ENCODE results near the gene NSF. TPM values are rescaled to one million over a fixed set of nuclear protein-coding genes. Genes with fewer than 3 reads are reported as not detected.
A peak's percentile ranks its signal among the peaks of the same experiment; 100 is the strongest.

Gene NSF
- total RNA-seq, 1 donor from 2014 or later = 13.3 TPM

DNA sequence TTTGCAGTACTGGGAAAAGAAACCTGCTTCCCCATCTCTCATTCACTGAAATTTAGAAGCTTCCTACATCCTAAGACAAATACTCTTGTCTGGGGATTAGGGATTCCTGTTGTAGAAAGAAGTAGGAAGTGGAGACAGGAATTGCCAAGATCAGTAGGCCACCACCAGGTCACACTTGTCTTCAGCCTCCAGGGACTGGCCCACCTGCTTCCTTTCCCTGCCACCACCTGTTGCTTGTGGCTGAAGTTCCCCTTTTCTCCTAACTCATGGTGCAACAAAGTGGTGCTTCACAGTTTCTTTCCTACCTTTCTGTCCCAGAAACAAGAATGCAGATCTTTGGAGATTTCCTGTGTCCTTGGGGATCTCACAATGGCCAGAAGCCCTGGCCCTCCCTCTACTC, 145.6 kb downstream of the NSF start:
- TF ChIP-seq CTCF (conservative IDR thresholded peaks at IDR 0.05; ENCODE audit: low read depth, low read length) = no peak
- no peak overlapping the region for H3K4me3 ChIP-seq (ENCODE audit: low read depth, low read length)
- no peak for DNase-seq (ENCODE audit: low read depth)

DNA sequence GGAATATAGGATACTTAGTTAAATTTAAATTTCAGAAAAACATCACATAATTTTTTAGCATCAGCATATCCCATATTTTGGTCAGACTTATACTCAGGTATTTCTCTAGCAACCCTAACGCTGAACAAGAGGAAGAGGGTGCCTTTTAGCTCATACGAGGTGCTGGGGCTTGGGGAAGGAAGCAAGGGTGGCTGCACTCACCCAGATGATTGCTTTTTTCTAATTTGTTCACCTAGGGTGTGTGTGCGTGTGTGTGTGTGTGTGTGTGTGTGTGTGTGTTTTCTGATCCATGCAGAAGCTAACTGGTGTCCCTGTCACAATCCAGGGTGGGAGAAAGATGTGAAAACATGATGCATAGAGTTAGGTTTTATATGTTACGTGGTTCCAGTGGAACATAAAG, 146.9 kb downstream of the NSF start:
- no peak for TF ChIP-seq CTCF (conservative IDR thresholded peaks at IDR 0.05; ENCODE audit: low read depth, low read length)
- no peak overlapping the region for H3K4me3 ChIP-seq (ENCODE audit: low read depth, low read length)
- no peak for DNase-seq (ENCODE audit: low read depth)

DNA sequence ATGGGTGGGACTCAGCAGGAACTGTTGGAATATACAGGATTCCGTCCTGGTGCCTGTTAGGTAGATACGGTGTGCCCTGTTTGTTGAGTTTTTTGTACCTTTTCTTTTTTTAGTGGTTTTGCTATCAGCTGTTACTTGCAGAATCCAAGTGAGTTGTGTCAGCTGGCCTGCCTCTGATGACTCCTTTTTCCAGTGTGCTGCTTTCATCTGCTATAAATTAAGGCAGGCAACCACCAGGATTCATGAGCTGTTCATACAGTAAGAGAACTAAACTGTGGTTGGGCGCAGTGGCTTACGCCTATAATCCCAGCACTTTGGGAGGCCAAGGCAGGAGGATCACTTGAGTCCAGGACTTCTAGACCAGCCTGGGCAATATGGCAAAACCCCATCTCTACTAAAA, 148.1 kb downstream of the NSF start:
- no peak for DNase-seq (ENCODE audit: low read depth)
- no peak for TF ChIP-seq CTCF (conservative IDR thresholded peaks at IDR 0.05; ENCODE audit: low read depth, low read length)
- H3K4me3 ChIP-seq (ENCODE audit: low read depth, low read length) = no peak overlapping the region

DNA sequence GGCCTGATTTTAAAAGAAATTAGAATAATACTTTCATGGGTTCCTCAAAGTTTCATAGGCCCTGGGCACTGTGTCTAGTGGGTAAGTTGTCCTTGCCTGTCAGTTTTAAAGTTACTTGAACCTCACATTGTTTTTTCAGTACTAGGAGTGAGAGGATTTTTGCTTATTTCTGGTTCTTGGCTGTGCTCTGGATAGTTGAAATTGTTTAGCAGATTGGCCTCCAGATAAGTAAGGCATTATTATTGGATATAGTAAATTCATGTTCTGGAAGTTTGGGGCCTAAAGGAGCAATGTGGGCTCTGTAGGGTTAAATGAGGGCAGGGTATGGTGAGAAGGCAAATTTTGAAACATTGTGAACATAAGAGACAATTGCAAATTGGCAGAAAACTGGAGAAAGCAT, 149.5 kb downstream of the NSF start:
- no peak for TF ChIP-seq CTCF (conservative IDR thresholded peaks at IDR 0.05; ENCODE audit: low read depth, low read length)
- no peak for DNase-seq (ENCODE audit: low read depth)
- no peak overlapping the region for H3K4me3 ChIP-seq (ENCODE audit: low read depth, low read length)

GRCh38 chr17:46741122-46741730, 150.8 kb downstream of the NSF start:
- no peak for DNase-seq (ENCODE audit: low read depth)
- no peak for TF ChIP-seq CTCF (conservative IDR thresholded peaks at IDR 0.05; ENCODE audit: low read depth, low read length)
- no peak overlapping the region for H3K4me3 ChIP-seq (ENCODE audit: low read depth, low read length)

- H3K4me3 ChIP-seq (ENCODE audit: low read depth, low read length) = no peak overlapping the region
- DNase-seq (ENCODE audit: low read depth) = peak; percentile 56
- TF ChIP-seq CTCF (conservative IDR thresholded peaks at IDR 0.05; ENCODE audit: low read depth, low read length) = no peak
Observed at GRCh38 chr17:46742565-46743270, 152.2 kb downstream of the NSF start.

- DNase-seq (ENCODE audit: low read depth) = no peak
- no peak overlapping the region for H3K4me3 ChIP-seq (ENCODE audit: low read depth, low read length)
- no peak for TF ChIP-seq CTCF (conservative IDR thresholded peaks at IDR 0.05; ENCODE audit: low read depth, low read length)
Observed at GRCh38 chr17:46744441-46744840, 154.0 kb downstream of the NSF start.

Data from epithelial cell of proximal tubule (primary cell).